GM12872 (cell line): ENCODE results near the gene NUDT3.

ENCODE experiments used
- TF ChIP-seq, protein P1 (sequence below): IDR thresholded peaks from 3 replicates; pipeline ENCODE4 v1.5.1; 2011; ENCODE audit warnings: low read depth, mild to moderate bottlenecking, low read length, moderate library complexity; ENCODE audit not compliant: insufficient read depth

Gene NUDT3

DNA sequence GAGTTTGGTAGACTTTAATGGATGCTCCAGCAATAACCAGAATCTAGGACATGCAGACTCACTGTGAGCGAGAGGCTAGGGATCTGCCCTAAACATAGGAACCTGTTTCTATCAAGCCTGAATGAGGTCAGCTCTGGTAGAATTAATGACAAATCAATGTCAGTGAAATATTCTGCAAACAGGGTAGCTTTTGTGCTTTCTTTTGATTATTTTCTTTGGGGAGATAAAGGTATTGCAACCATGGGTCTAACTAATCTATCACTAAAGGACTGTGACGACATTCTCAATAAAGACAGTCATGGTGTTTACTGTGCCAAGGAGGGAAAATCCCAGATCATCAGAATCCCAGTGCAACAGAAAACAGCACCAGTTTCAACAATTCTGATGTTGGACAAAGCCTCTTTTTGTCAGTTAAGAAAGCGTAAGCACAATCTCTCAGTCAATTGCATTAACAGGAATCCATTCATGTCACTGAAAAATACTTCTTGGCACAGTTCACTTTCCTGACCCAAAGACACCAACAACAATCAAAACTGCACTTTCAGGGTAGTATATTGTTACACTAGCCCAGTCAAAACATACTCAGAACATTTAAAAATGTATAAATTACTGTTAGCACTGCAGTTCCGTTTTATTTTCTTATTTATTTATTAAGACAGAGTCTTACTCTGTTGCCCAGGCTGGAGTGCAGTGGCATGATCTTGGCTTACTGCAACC is 106.9 kb downstream of the NUDT3 start:
- TF ChIP-seq, protein P1, sequence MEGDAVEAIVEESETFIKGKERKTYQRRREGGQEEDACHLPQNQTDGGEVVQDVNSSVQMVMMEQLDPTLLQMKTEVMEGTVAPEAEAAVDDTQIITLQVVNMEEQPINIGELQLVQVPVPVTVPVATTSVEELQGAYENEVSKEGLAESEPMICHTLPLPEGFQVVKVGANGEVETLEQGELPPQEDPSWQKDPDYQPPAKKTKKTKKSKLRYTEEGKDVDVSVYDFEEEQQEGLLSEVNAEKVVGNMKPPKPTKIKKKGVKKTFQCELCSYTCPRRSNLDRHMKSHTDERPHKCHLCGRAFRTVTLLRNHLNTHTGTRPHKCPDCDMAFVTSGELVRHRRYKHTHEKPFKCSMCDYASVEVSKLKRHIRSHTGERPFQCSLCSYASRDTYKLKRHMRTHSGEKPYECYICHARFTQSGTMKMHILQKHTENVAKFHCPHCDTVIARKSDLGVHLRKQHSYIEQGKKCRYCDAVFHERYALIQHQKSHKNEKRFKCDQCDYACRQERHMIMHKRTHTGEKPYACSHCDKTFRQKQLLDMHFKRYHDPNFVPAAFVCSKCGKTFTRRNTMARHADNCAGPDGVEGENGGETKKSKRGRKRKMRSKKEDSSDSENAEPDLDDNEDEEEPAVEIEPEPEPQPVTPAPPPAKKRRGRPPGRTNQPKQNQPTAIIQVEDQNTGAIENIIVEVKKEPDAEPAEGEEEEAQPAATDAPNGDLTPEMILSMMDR: no peak

DNA sequence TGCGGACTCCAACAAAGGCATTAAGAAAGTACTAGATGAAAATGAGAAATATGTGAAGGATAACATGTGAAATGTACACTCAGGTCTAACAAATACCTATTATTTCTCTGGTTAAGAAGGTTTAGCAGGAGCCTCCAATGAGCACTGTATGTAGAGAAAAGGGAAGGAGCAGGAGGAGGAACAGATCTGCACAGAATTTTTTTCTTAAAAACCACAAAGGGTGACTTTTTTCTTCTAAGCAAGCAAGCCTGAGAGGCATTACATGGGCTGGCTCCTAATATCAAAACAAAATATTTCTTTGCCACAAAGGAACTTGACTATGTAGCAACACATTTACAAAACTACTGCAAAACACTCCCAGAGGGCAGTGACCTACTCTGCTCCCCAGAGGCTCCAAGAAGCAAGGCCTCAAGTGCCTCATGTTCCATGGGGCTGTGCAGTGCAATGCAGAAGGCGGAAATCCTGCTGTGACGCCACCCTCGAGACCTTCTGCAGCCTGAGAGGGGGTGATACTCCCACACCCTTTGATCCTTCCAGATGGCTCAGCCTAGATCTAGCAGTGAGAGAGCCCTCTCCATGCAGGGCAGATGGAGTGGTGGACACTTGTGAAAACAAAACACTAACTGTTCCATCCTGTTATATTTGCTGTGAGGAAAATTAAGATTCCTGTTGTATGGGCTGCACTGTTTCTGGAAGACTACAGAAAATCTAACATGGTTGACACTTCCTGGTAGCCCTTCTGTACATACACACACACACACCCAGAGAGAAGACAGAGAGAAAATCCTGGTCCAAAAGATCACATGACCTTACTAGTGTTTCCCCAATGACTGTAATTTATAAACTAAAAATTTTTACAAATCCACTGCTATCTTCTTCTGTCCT is 107.7 kb downstream of the NUDT3 start:
- TF ChIP-seq, protein P1: no peak

DNA sequence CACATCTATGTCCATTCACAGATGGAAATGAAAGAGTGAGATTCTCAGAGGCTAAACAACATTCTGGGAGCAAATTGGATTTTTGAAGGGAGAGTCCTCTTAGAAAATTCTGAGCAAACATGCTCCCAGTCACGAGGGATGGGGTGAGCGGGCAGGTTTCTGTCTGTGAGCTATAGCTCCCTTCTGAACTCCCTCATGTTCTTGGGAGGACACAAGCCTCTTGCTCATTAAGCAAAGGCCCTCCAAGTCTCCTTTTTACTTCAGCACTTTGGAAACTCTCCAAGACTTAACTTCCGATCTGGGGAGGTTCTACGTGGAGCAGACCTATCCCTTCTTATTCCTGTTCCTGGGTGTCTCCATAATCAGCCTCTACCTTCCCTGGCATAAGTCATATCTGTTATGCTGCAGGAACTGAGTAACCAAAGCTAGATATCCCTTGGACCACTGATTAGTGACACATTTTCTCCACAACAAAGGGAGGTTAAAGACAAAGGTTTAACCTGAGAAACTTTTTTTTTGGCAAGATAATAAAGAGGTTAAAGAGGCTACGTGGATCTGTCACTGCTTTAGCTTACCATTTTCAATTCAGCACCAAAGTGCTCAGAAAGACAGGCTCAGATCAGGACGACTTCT is 110.7 kb downstream of the NUDT3 start:
- TF ChIP-seq, protein P1: no peak

DNA sequence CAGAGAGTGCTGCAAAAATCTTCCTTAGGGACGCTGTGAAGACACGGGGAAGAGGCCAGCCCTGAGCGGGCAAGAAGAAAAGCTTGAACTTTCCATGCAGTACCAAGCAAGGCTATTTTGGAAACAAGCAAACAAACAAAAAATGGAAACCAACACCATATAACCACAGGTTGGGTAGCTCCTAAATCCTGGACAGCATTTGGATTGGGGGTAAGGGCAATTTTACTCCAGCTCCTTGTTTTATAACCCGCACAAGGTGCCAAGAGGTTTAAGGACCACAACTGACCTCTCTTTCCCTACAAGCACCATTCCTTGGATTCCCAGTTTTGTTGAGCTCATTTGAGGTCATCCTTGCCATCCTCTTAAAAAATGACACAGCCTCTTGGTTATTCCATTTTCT is 112.3 kb downstream of the NUDT3 start:
- TF ChIP-seq, protein P1: no peak

DNA sequence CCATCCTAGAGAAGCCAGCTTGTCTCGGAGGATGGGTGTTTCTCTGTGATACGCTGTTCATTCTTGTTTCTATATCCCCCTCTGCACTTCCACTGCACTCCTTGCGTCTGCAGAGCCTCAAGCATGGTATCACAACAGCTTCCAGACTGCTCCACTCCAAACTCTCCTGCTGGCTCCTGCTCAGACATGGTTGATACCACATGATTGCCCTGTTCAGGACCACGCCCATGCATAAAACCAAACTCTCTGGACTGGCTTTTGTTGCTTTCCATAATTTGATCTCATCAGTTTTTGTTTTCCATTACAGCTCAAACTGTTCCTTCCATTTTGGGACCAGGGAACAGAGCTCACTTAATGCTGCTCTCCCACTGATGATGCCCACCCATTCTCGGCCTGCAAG is 113.6 kb downstream of the NUDT3 start:
- TF ChIP-seq, protein P1: no peak

DNA sequence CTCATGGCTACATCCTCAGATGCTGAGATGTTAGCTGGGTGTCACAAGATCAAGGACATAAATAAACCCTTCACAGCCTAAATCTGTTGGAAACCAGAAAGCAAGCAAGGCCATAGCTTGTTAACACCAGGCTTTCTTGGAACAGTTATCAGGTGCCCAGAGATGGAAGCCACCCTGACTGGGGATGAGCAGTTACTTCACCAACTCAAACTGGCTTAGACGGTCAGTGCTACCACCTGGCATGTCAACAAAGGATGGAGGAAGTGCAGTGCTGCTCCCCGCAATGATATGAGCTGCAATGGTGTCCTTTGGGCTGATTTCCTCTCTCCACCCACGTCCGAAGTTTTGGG is 114.7 kb downstream of the NUDT3 start:
- TF ChIP-seq, protein P1: no peak
